Cardiac septum (tissue), 1 donor: ENCODE data around the gene MAGIX. TPM values are rescaled to one million over a fixed set of nuclear protein-coding genes. Genes with fewer than 3 reads are reported as not detected.
"Not testable (repeated sequence)": the region's sequence is repeated elsewhere in the genome, so short reads cannot be mapped to it uniquely, and the experiment has no call there.

ENCODE experiments used
- DNase-seq: peaks from one replicate; pipeline ENCODE4 v3.0.0-alpha.2; 2020; ENCODE audit warnings: low spot score
- intact Hi-C: fragments of 100-400 bp; cut with DNase I; formaldehyde crosslinking; loops from one replicate; pipeline ENCODE4 v1.14.0; 2022
- long read RNA-seq: library from polyadenylated mRNA; unstranded; transcript quantifications from one replicate; pipeline ENCODE4 v2.0.0, GENCODE V29; 2021
- total RNA-seq: library from RNA; stranded (reverse); fragmentation: NEBNext Ultra II Directional; extraction: Animal tissue kit (Norgen Biotek cat#: 25700); gene quantifications from one replicate; pipeline ENCODE4 v1.2.1, GENCODE V29; 2021
- donor health status: DM: no; HTN: no; CAD: no.

Gene MAGIX
- total RNA-seq = 3.4 TPM
- long read RNA-seq, partial matches to known transcripts = 0 of 6 reads
- long read RNA-seq, other reads (novel, unspliced or antisense) = 5 of 6 reads

- intact Hi-C loops = no loop called here
- DNase-seq = no peak
Measured at GRCh38 chrX:49162620-49163019, at the start of gene MAGIX. Gene MAGIX (plus strand): TSS chrX:49162758. CDS start chrX:49162890, 132 bp downstream.

GRCh38 chrX:49116076-49116475, 46.5 kb upstream of the MAGIX start:
- intact Hi-C loops = no loop called here
- no peak for DNase-seq

DNA sequence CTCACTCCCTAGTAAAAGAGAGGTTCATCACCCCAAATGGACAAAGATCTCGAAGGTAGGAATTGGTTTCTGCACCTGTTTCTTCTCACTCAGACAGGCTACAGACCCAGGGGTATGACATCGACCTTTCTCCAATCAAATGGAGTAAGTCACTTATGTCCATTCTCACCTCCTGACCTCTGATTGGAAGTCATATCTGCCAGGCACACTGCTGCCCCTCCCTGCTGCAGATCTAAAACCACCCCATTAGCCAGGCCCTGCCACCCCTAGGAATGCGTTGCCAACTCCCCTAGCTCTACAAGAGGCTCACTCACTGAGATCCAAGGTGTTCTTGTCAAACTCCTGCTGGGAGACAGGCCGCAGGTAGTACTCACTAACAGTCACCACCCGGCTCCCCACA, 45.8 kb upstream of the MAGIX start:
- no peak for DNase-seq
- intact Hi-C loops = no loop called here

- DNase-seq = no peak
- intact Hi-C loops = no loop called here
Measured at GRCh38 chrX:49117581-49117980, 45.0 kb upstream of the MAGIX start.

DNA sequence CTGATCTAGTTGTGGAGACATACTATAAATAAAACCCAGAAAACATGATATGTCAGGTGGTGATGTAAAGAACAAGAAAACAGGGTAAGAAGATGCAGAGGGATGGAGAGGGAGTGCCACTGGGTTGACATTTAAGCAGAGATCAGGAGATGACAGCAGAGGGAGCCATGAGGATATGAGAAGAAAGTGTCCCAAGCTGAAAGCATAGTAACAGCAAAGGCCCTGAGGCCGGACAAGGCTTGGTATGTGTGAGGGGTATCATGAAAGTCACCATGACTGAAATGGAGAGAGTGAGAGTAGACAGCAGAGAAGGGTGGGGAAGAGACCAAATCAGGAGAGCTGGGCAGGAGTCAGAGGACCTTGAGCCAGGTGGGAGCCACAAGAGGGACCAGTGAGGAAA, 42.5 kb upstream of the MAGIX start:
- no peak for DNase-seq
- intact Hi-C loops = no loop called here

- no peak for DNase-seq
Measured at GRCh38 chrX:49122499-49122898, 40.1 kb upstream of the MAGIX start.

DNA sequence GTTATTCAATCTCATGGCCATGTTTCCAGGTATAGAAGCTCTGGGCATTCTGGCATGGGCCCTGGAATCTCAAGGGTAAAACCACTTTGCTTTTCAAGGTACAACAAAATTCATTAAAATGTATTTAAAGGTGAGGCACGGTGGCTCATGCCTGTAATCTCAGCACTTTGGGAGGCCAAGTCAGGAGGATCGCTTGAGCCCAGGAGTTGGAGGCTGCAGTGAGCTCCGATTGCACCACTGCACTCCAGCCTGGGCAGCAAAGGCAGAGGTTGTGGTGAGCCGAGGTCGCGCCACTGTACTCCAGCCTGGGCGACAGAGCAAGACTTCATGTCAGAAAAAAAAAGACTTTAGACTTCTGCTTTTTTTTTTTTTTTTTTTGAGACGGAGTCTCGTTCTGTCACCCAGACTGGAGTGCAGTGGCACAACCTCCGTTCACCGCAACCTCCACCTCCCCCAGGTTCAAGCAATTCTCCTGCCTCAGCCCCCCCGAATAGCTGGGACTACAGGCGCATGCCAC, 34.8 kb upstream of the MAGIX start:
- intact Hi-C loops, DNase-seq: not testable (repeated sequence)

More at GRCh38 chrX:49122499-49122898, 40.1 kb upstream of the MAGIX start:
- intact Hi-C loops = no loop called here

DNA sequence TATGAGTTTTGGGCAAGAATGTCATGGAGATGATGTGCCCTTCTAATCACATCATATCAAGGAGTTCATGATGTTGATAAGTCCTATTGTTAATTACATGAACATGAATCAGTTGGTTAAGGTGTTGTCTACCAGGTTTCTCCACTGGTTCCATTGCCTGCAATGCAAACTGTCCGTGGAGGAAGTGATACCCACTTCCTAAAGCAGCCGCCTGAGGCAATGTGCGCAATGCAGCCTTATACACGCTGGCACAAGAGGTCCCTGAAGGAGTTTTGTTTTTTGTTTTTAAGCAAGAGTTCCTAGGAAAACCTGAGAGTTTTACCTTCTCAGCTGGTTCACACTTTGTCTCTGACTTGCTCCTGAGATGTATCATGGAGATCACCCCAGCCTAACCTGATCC, 33.1 kb upstream of the MAGIX start:
- intact Hi-C loops = no loop called here
- DNase-seq = no peak

DNA sequence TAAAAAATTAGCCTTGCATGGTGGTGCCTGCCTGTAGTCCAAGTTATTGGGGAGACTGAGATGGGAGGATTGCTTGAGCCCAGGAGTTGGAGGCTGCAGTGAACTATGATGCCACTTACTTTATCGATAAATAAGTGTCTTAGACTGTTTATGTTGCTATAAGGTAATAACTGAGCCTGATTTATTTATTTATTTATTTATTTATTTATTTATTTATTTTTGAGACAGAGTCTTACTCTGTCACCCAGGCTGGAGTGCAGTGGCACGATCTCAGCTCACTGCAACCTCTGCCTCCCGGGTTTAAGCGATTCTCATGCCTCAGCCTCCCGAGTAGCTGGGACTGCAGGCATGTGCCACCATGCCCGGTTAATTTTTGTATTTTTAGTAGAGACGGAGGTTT, 30.3 kb upstream of the MAGIX start:
- DNase-seq, intact Hi-C loops: not testable (repeated sequence)

DNA sequence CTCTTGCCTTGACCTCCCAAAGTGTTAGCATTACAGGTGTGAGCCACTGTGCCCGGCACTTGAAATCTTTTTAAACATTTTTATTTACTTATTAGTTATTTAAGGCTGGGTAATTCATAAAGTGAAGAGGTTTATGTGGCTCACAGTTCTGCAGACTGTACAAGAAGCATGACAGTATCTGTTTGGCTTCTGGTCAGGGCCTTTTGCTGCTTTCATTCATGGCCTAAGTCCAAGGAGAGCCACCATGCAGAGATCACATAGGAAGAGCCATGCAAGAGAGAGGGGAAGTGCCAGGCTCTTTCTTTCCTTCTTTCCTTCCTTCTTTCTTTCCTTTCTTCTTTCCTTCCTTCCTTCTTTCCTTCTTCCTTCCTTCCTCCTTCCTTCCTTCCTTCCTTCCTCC, 28.8 kb upstream of the MAGIX start:
- DNase-seq = no peak
- intact Hi-C loops = no loop called here

DNA sequence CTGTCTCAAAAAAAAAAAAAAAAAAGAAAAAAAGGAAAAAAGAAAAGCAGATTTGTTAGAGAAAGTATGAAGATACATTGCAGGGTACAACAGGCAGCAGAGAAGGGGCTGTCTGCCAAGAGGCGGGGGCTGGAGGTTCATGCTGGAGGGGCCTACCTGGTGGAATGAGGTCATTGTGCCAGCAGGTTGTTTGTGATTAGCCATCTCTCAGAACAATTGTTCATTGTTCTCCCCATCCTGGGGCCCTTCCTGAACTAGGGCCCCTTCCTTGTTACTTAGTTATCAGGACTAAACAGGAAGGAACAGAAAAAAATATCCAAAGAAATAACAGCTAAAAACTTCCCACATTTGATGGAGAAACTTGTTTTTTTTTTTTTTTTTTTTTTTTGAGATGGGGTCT, 25.1 kb upstream of the MAGIX start:
- intact Hi-C loops = no loop called here
- no peak for DNase-seq

DNA sequence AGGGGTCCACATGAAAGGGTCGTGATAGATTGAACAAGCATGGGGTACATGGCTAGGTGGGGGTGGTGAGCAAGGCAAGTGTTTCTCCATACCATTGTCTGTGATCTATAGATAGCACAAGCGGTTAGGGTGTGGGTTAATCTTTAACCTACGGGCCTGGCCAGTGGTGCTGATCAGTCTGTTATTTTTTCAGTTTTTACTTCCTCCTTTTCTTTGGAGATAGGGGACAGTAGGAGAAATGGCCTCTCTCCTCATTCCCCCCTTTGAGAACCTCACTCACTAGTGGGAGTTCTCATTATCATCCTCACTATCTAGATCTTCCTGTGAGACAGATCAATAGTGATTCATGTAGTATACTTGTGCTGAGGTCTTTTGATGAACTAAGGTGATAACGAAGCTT, 22.8 kb upstream of the MAGIX start:
- no peak for DNase-seq
- intact Hi-C loops = no loop called here

DNA sequence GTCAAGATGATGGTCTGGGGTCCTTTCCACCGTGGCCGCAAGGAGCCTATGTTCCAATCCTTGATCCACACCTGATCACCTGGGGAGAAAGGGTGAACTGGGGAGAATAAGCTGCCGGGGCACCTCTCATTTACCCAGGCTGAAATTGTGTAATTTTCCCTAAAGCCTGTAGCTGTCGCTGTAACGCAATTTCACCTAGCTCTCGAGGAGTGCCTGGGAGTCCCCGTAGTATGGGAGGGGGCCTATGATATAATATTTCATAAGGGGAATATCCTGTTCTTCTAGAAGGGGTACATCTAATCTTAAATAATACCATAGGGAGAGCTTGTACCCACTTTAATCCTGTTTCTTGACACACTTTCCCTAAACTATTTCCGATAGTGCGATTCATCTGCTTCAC, 20.3 kb upstream of the MAGIX start:
- DNase-seq = not testable (repeated sequence)

GRCh38 chrX:49143154-49143553, 19.4 kb upstream of the MAGIX start:
- DNase-seq, intact Hi-C loops: not testable (repeated sequence)

More for the DNA sequence above, 20.3 kb upstream of the MAGIX start:
- intact Hi-C loops = not testable (repeated sequence)

DNA sequence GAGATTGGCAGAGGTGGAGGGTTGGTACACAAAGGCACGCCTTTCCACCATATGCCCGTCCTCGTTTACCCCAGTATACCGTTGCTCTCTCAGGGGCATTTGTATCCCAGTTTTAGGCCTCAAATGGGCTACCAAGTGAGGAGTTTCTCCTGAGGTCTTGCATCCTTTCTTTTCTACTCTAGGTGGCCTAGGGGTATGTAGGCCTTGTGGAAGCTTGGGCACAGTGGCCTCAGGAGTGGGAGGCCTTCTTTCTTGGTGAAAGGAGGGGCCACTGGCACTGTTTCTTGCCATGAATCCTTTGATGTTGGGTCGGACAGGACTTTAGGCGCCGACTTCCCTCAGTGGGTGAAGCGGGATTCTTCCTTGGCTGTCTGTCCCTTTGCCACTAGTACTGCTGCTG, 15.3 kb upstream of the MAGIX start:
- intact Hi-C loops = no loop called here
- DNase-seq = no peak

GRCh38 chrX:49147936-49148335, 14.6 kb upstream of the MAGIX start:
- intact Hi-C loops = no loop called here
- DNase-seq = no peak

DNA sequence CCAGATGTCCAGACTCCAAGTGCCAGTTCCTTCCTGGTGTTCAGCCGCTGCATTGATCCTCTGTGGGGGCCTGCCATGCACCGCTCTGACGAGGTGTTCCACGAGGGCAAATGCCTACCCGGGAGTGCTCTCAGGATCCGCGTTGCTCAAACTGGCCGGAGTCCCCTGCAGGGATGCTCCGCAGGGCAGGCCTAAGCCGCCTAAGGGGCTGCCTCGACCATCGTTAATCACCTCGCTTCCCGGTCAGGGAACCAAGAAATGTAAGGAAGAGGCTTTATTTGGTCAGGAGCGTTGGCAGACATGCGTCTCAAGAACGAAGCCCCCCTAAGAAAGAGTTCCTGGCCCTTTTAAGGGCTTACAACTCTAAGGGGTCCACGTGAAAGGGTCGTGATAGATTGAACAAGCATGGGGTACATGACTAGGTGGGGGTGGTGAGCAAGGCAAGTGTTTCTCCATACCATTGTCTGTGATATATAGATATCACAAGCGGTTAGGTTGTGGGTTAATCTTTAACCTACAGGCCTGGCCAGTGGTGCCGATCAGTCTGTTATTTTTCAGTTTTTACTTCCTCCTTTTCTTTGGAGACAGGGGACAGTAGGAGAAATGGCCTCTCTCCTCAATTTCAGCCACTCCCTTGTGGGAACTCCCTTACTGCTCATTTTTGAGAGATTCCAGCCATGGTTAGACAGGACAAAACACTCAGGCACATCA, 14.0 kb upstream of the MAGIX start:
- DNase-seq, intact Hi-C loops: not testable (repeated sequence)

- DNase-seq, intact Hi-C loops: not testable (repeated sequence)
Measured at GRCh38 chrX:49149291-49149690, 13.3 kb upstream of the MAGIX start.

GRCh38 chrX:49153467-49153866, 9.1 kb upstream of the MAGIX start:
- intact Hi-C loops = no loop called here
- DNase-seq = no peak

GRCh38 chrX:49155243-49155899, 7.2 kb upstream of the MAGIX start:
- DNase-seq = no peak
- intact Hi-C loops = no loop called here
